GM18498 (cell line): ENCODE results near the gene DNER.

Experiments
- ATAC-seq: cut with Tn5 transposase; IDR thresholded peaks from one replicate; pipeline ENCODE4 v1.9.1; 2021; ENCODE audit warnings: mild to moderate bottlenecking, moderate library complexity; ENCODE audit not compliant: unreplicated experiment

DNER gene

GRCh38 chr2:229673676-229674075 is 40.7 kb downstream of the DNER start:
- no peak for ATAC-seq

GRCh38 chr2:229672021-229672420 is 42.3 kb downstream of the DNER start:
- no peak for ATAC-seq

GRCh38 chr2:229669841-229670240 is 44.5 kb downstream of the DNER start:
- no peak for ATAC-seq

- no peak for ATAC-seq
Observed at GRCh38 chr2:229666811-229667210, 47.5 kb downstream of the DNER start.

GRCh38 chr2:229665158-229665557 is 49.2 kb downstream of the DNER start:
- no peak for ATAC-seq

- ATAC-seq, result no peak
Observed at GRCh38 chr2:229661478-229661877, 52.9 kb downstream of the DNER start.

- ATAC-seq, result no peak
Observed at GRCh38 chr2:229660951-229661350, 53.4 kb downstream of the DNER start.

GRCh38 chr2:229660391-229660790 is 54.0 kb downstream of the DNER start:
- ATAC-seq, result no peak

GRCh38 chr2:229658004-229658403 is 56.4 kb downstream of the DNER start:
- ATAC-seq, result no peak

- no peak for ATAC-seq
Observed at GRCh38 chr2:229654437-229654836, 59.9 kb downstream of the DNER start.

GRCh38 chr2:229653531-229653930 is 60.8 kb downstream of the DNER start:
- no peak for ATAC-seq

GRCh38 chr2:229652796-229653195 is 61.6 kb downstream of the DNER start:
- no peak for ATAC-seq

- ATAC-seq, result no peak
Observed at GRCh38 chr2:229650901-229651300, 63.5 kb downstream of the DNER start.

GRCh38 chr2:229650059-229650458 is 64.3 kb downstream of the DNER start:
- no peak for ATAC-seq

GRCh38 chr2:229646186-229646723 is 68.1 kb downstream of the DNER start:
- no peak for ATAC-seq

- ATAC-seq, result no peak
Observed at GRCh38 chr2:229642371-229642770, 72.0 kb downstream of the DNER start.

- ATAC-seq, result no peak
Observed at GRCh38 chr2:229641676-229642075, 72.7 kb downstream of the DNER start.

- no peak for ATAC-seq
Observed at GRCh38 chr2:229640636-229641035, 73.7 kb downstream of the DNER start.

- no peak for ATAC-seq
Observed at GRCh38 chr2:229636571-229636970, 77.8 kb downstream of the DNER start.

- no peak for ATAC-seq
Observed at GRCh38 chr2:229635371-229635680, 79.0 kb downstream of the DNER start.

GRCh38 chr2:229634601-229635370 is 79.6 kb downstream of the DNER start:
- no peak for ATAC-seq

- no peak for ATAC-seq
Observed at GRCh38 chr2:229633556-229633955, 80.8 kb downstream of the DNER start.

GRCh38 chr2:229629039-229629438 is 85.3 kb downstream of the DNER start:
- ATAC-seq, result no peak
